Muscle layer of colon (tissue), 2 donors: ENCODE measurements around the gene KLHL22.
"Not testable (repeated sequence)": the region's sequence is repeated elsewhere in the genome, so short reads cannot be mapped to it uniquely, and the experiment has no call there.

Source experiments
- H3K27ac ChIP-seq: one replicate; pipeline ENCODE4 v1.7.0; 2013; ENCODE audit warnings: low read depth, mild to moderate bottlenecking, low read length, moderate library complexity
- H3K27me3 ChIP-seq, 2 donors: one replicate each; pipeline ENCODE4 v1.7.0; 2013; ENCODE audit warnings: low read length in 2 of 2, mild to moderate bottlenecking in 2 of 2; ENCODE audit not compliant: insufficient read depth in 2 of 2, control insufficient read depth in 1 of 2
- H3K36me3 ChIP-seq: one replicate; pipeline ENCODE4 v1.7.0; 2013; ENCODE audit warnings: mild to moderate bottlenecking, low read length; ENCODE audit not compliant: insufficient read depth
- H3K4me1 ChIP-seq: one replicate; pipeline ENCODE4 v1.7.0; 2013; ENCODE audit warnings: mild to moderate bottlenecking, low read length; ENCODE audit not compliant: insufficient read depth
- H3K4me3 ChIP-seq, 2 donors: one replicate each; pipeline ENCODE4 v1.7.0; 2013; ENCODE audit warnings: low read length in 2 of 2, low read depth in 1 of 2, mild to moderate bottlenecking in 1 of 2, moderate library complexity in 1 of 2
- H3K9ac ChIP-seq: one replicate; pipeline ENCODE4 v1.7.0; 2013; ENCODE audit warnings: low read length
- H3K9me3 ChIP-seq: one replicate; pipeline ENCODE4 v1.7.0; 2013; ENCODE audit warnings: mild to moderate bottlenecking, low read length
- donor health status: abdominal sarcoma.
- donor health status: Adenocarcinoma of cecum.

The KLHL22 gene

GRCh38 chr22:20413217-20414058, 82.2 kb downstream of the KLHL22 start:
- Histone ChIP-seq H3K4me3 (no peak overlapping the region), H3K9me3 (no peaks in the 10 kb centered on the region), H3K27me3 (no peaks in the 10 kb centered on the region), H3K4me1 (no peaks in the 10 kb centered on the region), H3K9ac (no peak overlapping the region), H3K36me3 (no peaks in the 10 kb centered on the region), H3K27ac (no peak overlapping the region)

GRCh38 chr22:20412474-20413216, 83.0 kb downstream of the KLHL22 start:
- no peaks in the 10 kb centered on the region for H3K36me3 ChIP-seq

GRCh38 chr22:20409385-20409784, 86.2 kb downstream of the KLHL22 start:
- H3K4me1 ChIP-seq, H3K27me3 ChIP-seq, H3K9me3 ChIP-seq, H3K27ac ChIP-seq, H3K9ac ChIP-seq, H3K4me3 ChIP-seq: not testable (repeated sequence)
- peaks cover 14% of the 10 kb centered on the region for H3K36me3 ChIP-seq

More at GRCh38 chr22:20412474-20413216, 83.0 kb downstream of the KLHL22 start:
- no peak overlapping the region for H3K27ac ChIP-seq
- no peak overlapping the region for H3K9ac ChIP-seq
- no peaks in the 10 kb centered on the region for H3K27me3 ChIP-seq
- H3K9me3 ChIP-seq, result no peaks in the 10 kb centered on the region
- no peaks in the 10 kb centered on the region for H3K4me1 ChIP-seq
- H3K4me3 ChIP-seq, result no peak overlapping the region

DNA sequence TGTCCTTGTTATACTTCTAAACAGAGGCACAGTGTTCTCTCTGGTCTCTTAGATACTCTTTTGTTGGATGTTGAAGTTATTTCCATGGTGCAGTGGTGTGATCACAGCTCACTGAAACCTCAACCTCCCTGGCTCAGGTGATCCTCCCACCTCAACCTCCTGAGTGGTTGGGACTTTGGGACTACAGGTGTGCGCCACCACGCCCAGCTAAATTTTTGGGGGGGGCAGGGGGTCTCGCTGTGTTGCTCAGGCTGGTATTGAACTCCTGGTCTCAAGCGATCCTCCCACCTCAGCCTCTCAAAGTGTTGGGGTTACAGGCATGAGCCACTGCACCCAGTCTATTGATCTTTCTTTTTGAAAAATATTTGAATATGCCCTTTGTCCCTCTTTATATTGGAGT, 86.7 kb downstream of the KLHL22 start:
- no peaks in the 10 kb centered on the region for H3K4me1 ChIP-seq
- no peak overlapping the region for H3K4me3 ChIP-seq
- H3K9ac ChIP-seq, result no peak overlapping the region
- H3K36me3 ChIP-seq, result peaks cover 19% of the 10 kb centered on the region
- no peak overlapping the region for H3K27ac ChIP-seq
- H3K27me3 ChIP-seq, result no peaks in the 10 kb centered on the region
- H3K9me3 ChIP-seq, result no peaks in the 10 kb centered on the region

DNA sequence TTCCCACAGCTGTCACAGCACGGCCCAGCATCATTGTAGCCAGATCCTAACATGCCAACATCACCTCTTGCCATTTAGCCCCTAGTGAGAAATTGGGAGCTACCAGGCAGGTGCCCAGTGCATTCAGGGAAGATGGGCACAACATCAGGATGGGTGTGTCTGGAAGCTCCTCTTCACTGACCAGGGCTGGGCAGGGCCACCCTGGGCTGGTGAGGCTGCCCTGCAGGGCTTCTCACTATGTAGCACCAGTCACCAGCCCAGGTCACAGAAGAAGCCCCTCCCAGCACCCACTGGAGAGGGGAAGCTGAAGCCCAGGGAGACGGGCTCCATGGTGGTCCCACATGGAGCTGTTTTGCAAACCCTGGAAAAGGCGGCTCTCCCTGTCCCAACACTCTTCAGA, 87.8 kb downstream of the KLHL22 start:
- Histone ChIP-seq H3K4me3 (no peak overlapping the region), H3K36me3 (peaks cover 29% of the 10 kb centered on the region), H3K27me3 (no peaks in the 10 kb centered on the region), H3K9me3 (no peaks in the 10 kb centered on the region), H3K4me1 (no peaks in the 10 kb centered on the region), H3K27ac (no peak overlapping the region), H3K9ac (no peak overlapping the region)

DNA sequence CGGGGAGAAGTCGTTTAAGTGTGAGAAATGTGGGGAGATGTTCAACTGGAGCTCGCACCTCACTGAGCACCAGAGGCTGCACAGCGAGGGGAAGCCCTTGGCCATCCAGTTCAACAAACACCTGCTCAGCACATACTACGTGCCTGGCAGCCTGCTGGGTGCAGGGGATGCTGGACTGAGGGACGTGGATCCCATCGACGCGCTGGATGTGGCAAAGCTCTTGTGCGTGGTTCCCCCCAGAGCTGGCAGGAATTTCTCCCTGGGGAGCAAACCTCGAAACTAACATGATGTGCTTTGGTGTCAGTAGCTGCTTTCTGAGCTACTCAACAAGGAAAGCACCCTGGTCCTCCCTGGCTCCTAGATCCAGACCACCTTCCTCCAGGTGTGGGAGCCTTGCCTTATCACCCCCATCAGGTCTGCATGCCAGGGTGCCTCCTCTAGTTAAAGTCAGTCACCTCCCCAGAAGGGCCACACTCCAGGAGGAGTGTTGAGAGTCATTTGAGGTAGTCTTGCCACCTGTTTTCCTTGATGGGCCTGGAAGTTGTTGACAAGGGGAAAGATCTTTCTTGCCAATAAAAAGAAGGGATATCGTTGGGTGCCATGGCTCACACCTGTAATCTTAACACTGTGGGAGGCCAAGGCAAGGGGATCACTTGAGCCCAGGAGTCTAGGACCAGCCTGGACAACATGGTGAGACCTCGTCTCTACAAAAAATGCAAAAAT, 88.7 kb downstream of the KLHL22 start:
- H3K27me3 ChIP-seq, result no peaks in the 10 kb centered on the region

DNA sequence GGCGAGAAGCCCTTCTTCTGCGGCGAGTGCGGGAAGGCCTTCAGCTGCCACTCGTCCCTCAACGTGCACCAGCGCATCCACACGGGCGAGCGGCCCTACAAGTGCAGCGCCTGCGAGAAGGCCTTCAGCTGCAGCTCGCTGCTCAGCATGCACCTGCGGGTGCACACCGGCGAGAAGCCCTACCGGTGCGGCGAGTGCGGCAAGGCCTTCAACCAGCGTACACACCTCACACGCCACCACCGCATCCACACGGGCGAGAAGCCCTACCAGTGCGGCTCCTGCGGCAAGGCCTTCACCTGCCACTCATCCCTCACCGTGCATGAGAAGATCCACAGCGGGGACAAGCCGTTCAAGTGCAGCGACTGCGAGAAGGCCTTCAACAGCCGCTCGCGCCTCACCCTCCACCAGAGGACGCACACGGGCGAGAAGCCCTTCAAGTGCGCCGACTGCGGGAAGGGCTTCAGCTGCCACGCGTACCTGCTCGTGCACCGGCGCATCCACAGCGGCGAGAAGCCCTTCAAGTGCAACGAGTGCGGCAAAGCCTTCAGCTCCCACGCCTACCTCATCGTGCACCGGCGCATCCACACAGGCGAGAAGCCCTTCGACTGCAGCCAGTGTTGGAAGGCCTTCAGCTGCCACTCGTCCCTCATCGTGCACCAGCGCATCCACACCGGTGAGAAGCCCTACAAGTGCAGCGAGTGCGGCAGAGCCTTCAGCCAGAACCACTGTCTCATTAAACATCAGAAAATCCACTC, 89.5 kb downstream of the KLHL22 start:
- no peaks in the 10 kb centered on the region for H3K9me3 ChIP-seq
- no peaks in the 10 kb centered on the region for H3K27me3 ChIP-seq
- no peak overlapping the region for H3K9ac ChIP-seq
- H3K36me3 ChIP-seq, result peaks cover 42% of the 10 kb centered on the region
- H3K4me3 ChIP-seq, result no peak overlapping the region
- H3K4me1 ChIP-seq, result no peaks in the 10 kb centered on the region
- no peak overlapping the region for H3K27ac ChIP-seq

More for the DNA sequence above, 88.7 kb downstream of the KLHL22 start:
- H3K36me3 ChIP-seq, result peaks cover 35% of the 10 kb centered on the region
- H3K27ac ChIP-seq, result no peak overlapping the region
- H3K4me3 ChIP-seq, result no peak overlapping the region
- no peak overlapping the region for H3K9ac ChIP-seq
- H3K9me3 ChIP-seq, result no peaks in the 10 kb centered on the region
- H3K4me1 ChIP-seq, result no peaks in the 10 kb centered on the region

DNA sequence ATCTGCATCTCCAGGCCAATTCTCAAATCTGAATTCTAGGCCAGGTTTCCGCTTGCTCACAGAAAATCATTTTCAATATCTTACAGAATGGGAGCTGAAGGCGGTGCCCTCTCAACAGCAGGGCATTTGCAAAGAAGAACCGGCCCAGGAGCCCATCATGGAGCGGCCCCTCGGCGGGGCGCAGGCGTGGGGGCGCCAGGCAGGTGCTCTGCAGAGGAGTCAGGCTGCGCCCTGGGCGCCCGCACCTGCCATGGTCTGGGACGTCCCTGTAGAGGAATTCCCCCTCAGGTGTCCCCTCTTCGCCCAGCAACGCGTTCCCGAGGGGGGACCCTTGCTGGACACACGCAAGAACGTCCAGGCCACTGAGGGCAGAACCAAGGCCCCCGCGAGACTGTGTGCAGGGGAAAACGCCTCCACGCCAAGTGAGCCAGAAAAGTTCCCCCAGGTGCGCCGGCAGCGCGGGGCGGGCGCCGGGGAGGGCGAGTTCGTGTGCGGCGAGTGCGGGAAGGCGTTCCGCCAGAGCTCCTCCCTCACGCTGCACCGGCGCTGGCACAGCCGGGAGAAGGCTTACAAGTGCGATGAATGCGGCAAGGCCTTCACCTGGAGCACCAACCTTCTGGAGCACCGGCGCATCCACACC, 90.2 kb downstream of the KLHL22 start:
- H3K4me3 ChIP-seq, result no peak overlapping the region
- H3K36me3 ChIP-seq, result peaks cover 49% of the 10 kb centered on the region
- H3K4me1 ChIP-seq, result no peaks in the 10 kb centered on the region
- H3K9ac ChIP-seq, result no peak overlapping the region
- no peak overlapping the region for H3K27ac ChIP-seq
- no peaks in the 10 kb centered on the region for H3K9me3 ChIP-seq
- no peaks in the 10 kb centered on the region for H3K27me3 ChIP-seq

GRCh38 chr22:20404881-20405280, 90.7 kb downstream of the KLHL22 start:
- H3K36me3 ChIP-seq, result peaks cover 52% of the 10 kb centered on the region
- H3K4me1 ChIP-seq, result no peaks in the 10 kb centered on the region
- no peak overlapping the region for H3K4me3 ChIP-seq
- H3K27me3 ChIP-seq, result no peaks in the 10 kb centered on the region
- no peaks in the 10 kb centered on the region for H3K9me3 ChIP-seq
- H3K9ac ChIP-seq, result no peak overlapping the region
- H3K27ac ChIP-seq, result no peak overlapping the region

- Histone ChIP-seq H3K4me1 (no peaks in the 10 kb centered on the region), H3K9ac (no peak overlapping the region), H3K27ac (no peak overlapping the region), H3K27me3 (no peaks in the 10 kb centered on the region), H3K36me3 (peaks cover 52% of the 10 kb centered on the region), H3K9me3 (no peaks in the 10 kb centered on the region), H3K4me3 (no peak overlapping the region)
Measured at GRCh38 chr22:20403779-20404140, 91.8 kb downstream of the KLHL22 start.
